DOHH2 (cell line): ENCODE measurements around the gene PRPF8.

ENCODE experiments used
- EZH2phosphoT487 ChIP-seq: fragments of 200-600 bp; sonication (generic); IDR thresholded peaks from 2 replicates; pipeline ENCODE4 v1.6.1; 2017; ENCODE audit warnings: borderline replicate concordance, mild to moderate bottlenecking, antibody characterized with exemption, low read length, moderate library complexity, mixed read lengths
- TF ChIP-seq, protein P1 (sequence below): fragments of 200-600 bp; sonication (generic); IDR thresholded peaks from one replicate; pipeline ENCODE4 v1.5.1; 2014; ENCODE audit warnings: antibody characterized with exemption, mild to moderate bottlenecking, low read depth, low read length; ENCODE audit not compliant: poor library complexity, severe bottlenecking

DNA sequence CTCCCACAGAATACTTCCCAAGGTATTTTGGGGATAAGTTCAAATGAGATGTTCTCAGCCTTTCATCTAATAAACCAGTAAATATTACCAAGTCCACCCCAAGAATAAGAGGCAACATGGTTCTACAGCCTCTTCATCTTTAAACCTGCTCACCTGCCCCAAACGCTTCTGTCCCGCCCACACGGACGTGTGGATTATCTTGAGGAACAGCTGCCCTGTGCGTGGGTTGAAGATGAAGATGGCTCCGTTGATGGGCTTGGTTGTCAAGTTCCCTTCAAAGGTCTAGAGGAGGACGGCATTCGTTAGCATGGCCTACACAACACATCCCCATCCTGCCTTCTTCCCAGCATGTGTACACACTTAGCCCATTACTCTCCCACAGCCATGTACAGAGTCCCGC is 26.6 kb downstream of the PRPF8 start:
- TF ChIP-seq, protein P1, sequence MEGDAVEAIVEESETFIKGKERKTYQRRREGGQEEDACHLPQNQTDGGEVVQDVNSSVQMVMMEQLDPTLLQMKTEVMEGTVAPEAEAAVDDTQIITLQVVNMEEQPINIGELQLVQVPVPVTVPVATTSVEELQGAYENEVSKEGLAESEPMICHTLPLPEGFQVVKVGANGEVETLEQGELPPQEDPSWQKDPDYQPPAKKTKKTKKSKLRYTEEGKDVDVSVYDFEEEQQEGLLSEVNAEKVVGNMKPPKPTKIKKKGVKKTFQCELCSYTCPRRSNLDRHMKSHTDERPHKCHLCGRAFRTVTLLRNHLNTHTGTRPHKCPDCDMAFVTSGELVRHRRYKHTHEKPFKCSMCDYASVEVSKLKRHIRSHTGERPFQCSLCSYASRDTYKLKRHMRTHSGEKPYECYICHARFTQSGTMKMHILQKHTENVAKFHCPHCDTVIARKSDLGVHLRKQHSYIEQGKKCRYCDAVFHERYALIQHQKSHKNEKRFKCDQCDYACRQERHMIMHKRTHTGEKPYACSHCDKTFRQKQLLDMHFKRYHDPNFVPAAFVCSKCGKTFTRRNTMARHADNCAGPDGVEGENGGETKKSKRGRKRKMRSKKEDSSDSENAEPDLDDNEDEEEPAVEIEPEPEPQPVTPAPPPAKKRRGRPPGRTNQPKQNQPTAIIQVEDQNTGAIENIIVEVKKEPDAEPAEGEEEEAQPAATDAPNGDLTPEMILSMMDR = no peak
- TF ChIP-seq EZH2phosphoT487 = no peak
